IgD-negative memory B cell (primary cell): Measurements from ENCODE around the gene BAG3. TPM values are rescaled to one million over a fixed set of nuclear protein-coding genes. Genes with fewer than 3 reads are reported as not detected.

Experiments used
- polyA plus RNA-seq: library from polyadenylated mRNA; unstranded; fragments of 300-500 nt; fragmentation: Illumina TruSeq; gene quantifications from one replicate; pipeline ENCODE4 v1.2.3, GENCODE V29; 2021

The BAG3 gene
- polyA plus RNA-seq, 1 donor from 2014 or later = 3.9 TPM

Other genes with a start within 250 kb of the BAG3 start
- 42.7 TPM for gene RGS10, start 108.7 kb upstream of the BAG3 start, polyA plus RNA-seq
- gene TIAL1, start 54.4 kb upstream of the BAG3 start, polyA plus RNA-seq = 13.6 TPM
- gene INPP5F, start 74.7 kb downstream of the BAG3 start, polyA plus RNA-seq = 12.0 TPM
- gene MCMBP, start 221.5 kb downstream of the BAG3 start, polyA plus RNA-seq = 33.9 TPM
- 42.4 TPM for gene SEC23IP, start 241.3 kb downstream of the BAG3 start, polyA plus RNA-seq